Measurements from ENCODE around the gene ROBO4.

ROBO4 gene

GRCh38 chr11:124897674-124898262 is at the start of gene ROBO4:
Gene ROBO4 (minus strand): TSS chr11:124897865. CDS start chr11:124897795, 70 bp downstream.
- no peak for DNase-seq

GRCh38 chr11:124946735-124947141 is 49.1 kb upstream of the ROBO4 start:
- DNase-seq = no peak

GRCh38 chr11:124945826-124946225 is 48.2 kb upstream of the ROBO4 start:
- DNase-seq = no peak

GRCh38 chr11:124944565-124944964 is 46.9 kb upstream of the ROBO4 start:
- no peak for DNase-seq

- DNase-seq = no peak
Measured at GRCh38 chr11:124943741-124944140, 46.1 kb upstream of the ROBO4 start.

- DNase-seq = no peak
Measured at GRCh38 chr11:124943254-124943616, 45.6 kb upstream of the ROBO4 start.

GRCh38 chr11:124942466-124943253 is 45.0 kb upstream of the ROBO4 start:
- no peak for DNase-seq

- DNase-seq = no peak
Measured at GRCh38 chr11:124941703-124942102, 44.0 kb upstream of the ROBO4 start.

GRCh38 chr11:124938970-124939369 is 41.3 kb upstream of the ROBO4 start:
- DNase-seq = no peak

- DNase-seq = no peak
Measured at GRCh38 chr11:124938206-124938765, 40.6 kb upstream of the ROBO4 start.

- no peak for DNase-seq
Measured at GRCh38 chr11:124937336-124937935, 39.8 kb upstream of the ROBO4 start.

GRCh38 chr11:124935548-124936514 is 38.2 kb upstream of the ROBO4 start, which contains the start of gene HEPACAM:
Gene HEPACAM (minus strand): TSS chr11:124936047. CDS start chr11:124936006, 41 bp downstream.
- DNase-seq = no peak

GRCh38 chr11:124934862-124935547 is 37.3 kb upstream of the ROBO4 start:
- no peak for DNase-seq

- DNase-seq = no peak
Measured at GRCh38 chr11:124930799-124931198, 33.1 kb upstream of the ROBO4 start.

GRCh38 chr11:124928942-124929665 is 31.4 kb upstream of the ROBO4 start:
- DNase-seq = no peak

- DNase-seq = no peak
Measured at GRCh38 chr11:124923296-124923695, 25.6 kb upstream of the ROBO4 start.

- no peak for DNase-seq
Measured at GRCh38 chr11:124922831-124923230, 25.2 kb upstream of the ROBO4 start.

GRCh38 chr11:124920870-124921609 is 23.4 kb upstream of the ROBO4 start:
- DNase-seq = no peak

GRCh38 chr11:124920356-124920755 is 22.7 kb upstream of the ROBO4 start:
- no peak for DNase-seq

GRCh38 chr11:124919898-124920297 is 22.2 kb upstream of the ROBO4 start:
- no peak for DNase-seq
